Neural progenitor cell (in vitro differentiated cells): Measurements from ENCODE around the gene BBS7.

Experiments
- CTCF ChIP-seq: fragments of 200-600 bp; sonication (generic); IDR thresholded peaks from 2 replicates; pipeline ENCODE4 v1.5.1; 2017; ENCODE audit warnings: antibody characterized with exemption, mild to moderate bottlenecking
- EZH2phosphoT487 ChIP-seq: fragments of 200-600 bp; sonication (generic); IDR thresholded peaks from 2 replicates; pipeline ENCODE4 v1.6.1; 2017; ENCODE audit warnings: antibody characterized with exemption

- no peak for TF ChIP-seq EZH2phosphoT487
- no peak for TF ChIP-seq CTCF
Measured at GRCh38 chr4:121818215-121818614, 52.1 kb downstream of the BBS7 start.
